ENCODE data around the gene HLA-DMB. TPM values are rescaled to one million over a fixed set of nuclear protein-coding genes. Genes with fewer than 3 reads are reported as not detected.

HLA-DMB gene
- total RNA-seq, 2 experiments from 2014 or later = 4.6 to 6.0 TPM

- H3K4me1 ChIP-seq (ENCODE audit: insufficient read depth, low read length) = peaks cover 46% of the 10 kb centered on the region
- H3K27ac ChIP-seq (ENCODE audit: low read depth in 1 of 2, low read length in 2 of 2) = peak overlapping the region; percentile 91 to 98
- Mint-ChIP-seq H3K27me3 (no peaks in the 10 kb centered on the region), H3K27ac (peak overlapping the region; percentile 100), H3K4me1 (ENCODE audit: low read depth) (peaks cover 48% of the 10 kb centered on the region), H3K36me3 (ENCODE audit: low read depth) (peaks cover 68% of the 10 kb centered on the region), H3K9me3 (no peaks in the 10 kb centered on the region), H3K4me3 (peak overlapping the region; percentile 90)
- intact Hi-C loops (cut with DNase I, micrococcal nuclease) = loop anchor here in 1 of 2 experiments (5.0 kb wide), 2 partner anchors 773 to 1267 kb away; partner anchors contain the start of gene HMGA1
- H3K27me3 ChIP-seq (ENCODE audit: control insufficient read depth in 1 of 2, insufficient read depth in 2 of 2, low read length in 2 of 2) = no peaks in the 10 kb centered on the region
- TF ChIP-seq CTCF (IDR thresholded peaks at IDR 0.05) = peak; percentile 52
- DNase-seq (peak; percentile 43 to 81 (median 58)), ATAC-seq (ENCODE audit: poor library complexity) (no peak)
- H3K9me3 ChIP-seq (ENCODE audit: control insufficient read depth in 1 of 2, insufficient read depth in 1 of 2, low read length in 2 of 2) = no peaks in the 10 kb centered on the region
- H3K4me3 ChIP-seq (ENCODE audit: low read length) = peak overlapping the region; percentile 97
- POLR2A ChIA-PET = interaction anchor here (0.5 to 12.1 kb wide), 17 partner anchors 8 to 779 kb away, joined by 3 to 444 read pairs (median 30); partner anchors contain the start of genes CUTA, HLA-DMA, HLA-DMB and PBX2
- H3K36me3 ChIP-seq (ENCODE audit: insufficient read depth, low read length) = peaks cover 26% of the 10 kb centered on the region
- CTCF ChIA-PET = interaction anchor here (2.2 to 13.1 kb wide), 6 partner anchors 14 to 131 kb away, joined by 5 to 177 read pairs (median 16); partner anchors contain the start of genes HLA-DMA, HLA-DMB, PSMB8 and TAP2
Observed at GRCh38 chr6:32969685-32970412, 29.0 kb upstream of the HLA-DMB start.

- POLR2A ChIA-PET = interaction anchor here (0.7 to 12.1 kb wide), 14 partner anchors 9 to 449 kb away, joined by 3 to 444 read pairs (median 13); partner anchors contain the start of genes CUTA, HLA-DMA, HLA-DMB and PSMB8
- Histone ChIP-seq H3K4me1 (ENCODE audit: insufficient read depth, low read length) (peaks cover 40% of the 10 kb centered on the region), H3K27me3 (ENCODE audit: control insufficient read depth in 1 of 2, insufficient read depth in 2 of 2, low read length in 2 of 2) (no peaks in the 10 kb centered on the region), H3K27ac (ENCODE audit: low read depth in 1 of 2, low read length in 2 of 2) (peak overlapping the region; percentile 91 to 98), H3K36me3 (ENCODE audit: insufficient read depth, low read length) (peaks cover 19% of the 10 kb centered on the region), H3K4me3 (ENCODE audit: low read length) (peak overlapping the region; percentile 97), H3K9me3 (ENCODE audit: control insufficient read depth in 1 of 2, insufficient read depth in 1 of 2, low read length in 2 of 2) (no peaks in the 10 kb centered on the region)
- H3K27me3 Mint-ChIP-seq = no peaks in the 10 kb centered on the region
- H3K36me3 Mint-ChIP-seq (ENCODE audit: low read depth) = peaks cover 60% of the 10 kb centered on the region
- ATAC-seq (ENCODE audit: poor library complexity) = peak; percentile 11
- peak; percentile 17 to 83 (median 42) for DNase-seq
- no peak for TF ChIP-seq CTCF (IDR thresholded peaks at IDR 0.05)
- CTCF ChIA-PET = interaction anchor here (0.9 to 13.1 kb wide), 5 partner anchors 13 to 130 kb away, joined by 4 to 177 read pairs (median 32); partner anchors contain the start of genes HLA-DMA and TAP2
- H3K9me3 Mint-ChIP-seq = no peaks in the 10 kb centered on the region
- intact Hi-C loops (cut with DNase I, micrococcal nuclease) = loop anchor here in 1 of 2 experiments (5.0 kb wide), 1 partner anchor 772 kb away; no protein-coding TSS in a partner anchor
- peak overlapping the region; percentile 100 for H3K27ac Mint-ChIP-seq
- peak overlapping the region; percentile 90 for H3K4me3 Mint-ChIP-seq
- peaks cover 46% of the 10 kb centered on the region for H3K4me1 Mint-ChIP-seq (ENCODE audit: low read depth)
Observed at GRCh38 chr6:32968867-32969684, 28.2 kb upstream of the HLA-DMB start.

Measured in CD4-positive, alpha-beta T cell (primary cell).